Superior temporal gyrus (tissue), 1 donor: ENCODE results near the gene CHIT1.
A peak's percentile ranks its signal among the peaks of the same experiment; 100 is the strongest.

Experiments used
- DNase-seq: peaks from one replicate; pipeline ENCODE4 v3.0.0-alpha.2; 2016; ENCODE audit errors: extremely low spot score

Gene CHIT1

DNA sequence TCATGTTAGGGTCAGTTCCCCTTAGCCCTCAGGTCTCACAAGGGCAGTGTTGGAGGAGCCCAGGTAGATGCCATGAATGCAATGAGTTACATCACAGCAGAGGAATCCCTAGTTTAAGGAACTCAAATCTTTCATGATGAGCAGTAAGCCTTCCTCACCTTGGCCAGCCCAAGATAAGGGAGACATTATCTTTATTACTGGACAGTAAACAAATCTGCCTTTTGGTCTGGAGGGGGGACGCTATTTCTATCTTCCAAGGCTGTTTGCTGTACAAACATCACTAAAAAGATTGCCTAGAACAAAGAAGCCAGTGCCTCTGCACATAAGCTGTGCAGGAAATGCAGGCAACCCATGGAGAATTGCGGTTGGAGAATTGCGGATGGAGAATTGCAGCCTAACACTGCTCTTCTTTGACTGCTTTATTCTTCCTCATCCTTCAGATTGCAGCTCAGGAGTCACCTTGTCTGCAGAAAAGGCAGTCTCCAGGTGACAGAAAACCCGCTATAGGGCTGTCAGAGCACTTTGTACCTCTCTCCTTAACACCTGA lies 40.7 kb downstream of the CHIT1 start:
- no peak for DNase-seq

DNA sequence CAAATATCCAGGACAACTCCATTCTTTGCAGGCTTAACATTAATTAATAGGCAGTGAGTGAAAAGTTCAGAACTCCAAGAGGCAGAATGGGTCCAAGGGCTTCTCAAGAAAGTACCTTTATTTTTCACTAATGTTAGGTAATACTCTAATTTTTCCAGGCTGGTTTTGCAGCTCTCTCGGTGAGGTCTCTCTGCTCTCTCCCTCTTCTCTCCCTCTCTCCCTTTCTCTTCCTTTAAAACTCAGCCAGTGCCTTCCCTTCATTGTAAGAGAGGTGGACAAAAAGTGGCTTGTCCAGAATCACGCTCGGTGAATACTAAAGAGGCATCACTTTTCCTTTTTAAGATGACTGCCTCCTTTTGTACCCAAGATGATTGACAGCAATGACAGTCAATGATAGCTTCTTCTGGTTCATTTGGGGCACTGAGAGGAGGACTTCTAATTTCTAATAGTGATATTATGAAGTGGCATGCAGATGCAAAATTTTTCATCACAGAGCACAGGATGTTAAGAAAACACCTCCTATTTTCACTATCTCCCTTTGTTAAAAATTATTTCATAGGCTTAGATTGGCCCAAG lies 41.7 kb downstream of the CHIT1 start:
- DNase-seq, result peak; percentile 43

DNA sequence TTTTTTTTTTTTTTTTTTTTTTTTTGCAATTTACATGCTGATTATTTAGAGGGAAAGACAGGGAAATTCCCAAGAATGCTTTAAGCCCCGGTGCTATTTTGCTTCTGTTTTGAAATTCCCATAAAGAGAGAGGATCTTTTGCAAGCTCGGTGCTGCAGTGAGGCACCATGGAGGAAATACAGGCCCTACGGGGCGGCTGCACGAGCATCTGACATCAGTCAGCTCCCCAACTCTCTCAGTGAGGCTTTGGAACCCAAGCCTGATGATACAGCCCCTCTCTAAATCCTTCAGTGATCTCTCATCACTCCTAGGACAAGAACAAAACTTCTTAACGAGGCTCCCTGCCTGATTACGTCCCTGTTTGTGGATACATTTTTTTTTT lies 42.2 kb downstream of the CHIT1 start:
- DNase-seq, result no peak

DNA sequence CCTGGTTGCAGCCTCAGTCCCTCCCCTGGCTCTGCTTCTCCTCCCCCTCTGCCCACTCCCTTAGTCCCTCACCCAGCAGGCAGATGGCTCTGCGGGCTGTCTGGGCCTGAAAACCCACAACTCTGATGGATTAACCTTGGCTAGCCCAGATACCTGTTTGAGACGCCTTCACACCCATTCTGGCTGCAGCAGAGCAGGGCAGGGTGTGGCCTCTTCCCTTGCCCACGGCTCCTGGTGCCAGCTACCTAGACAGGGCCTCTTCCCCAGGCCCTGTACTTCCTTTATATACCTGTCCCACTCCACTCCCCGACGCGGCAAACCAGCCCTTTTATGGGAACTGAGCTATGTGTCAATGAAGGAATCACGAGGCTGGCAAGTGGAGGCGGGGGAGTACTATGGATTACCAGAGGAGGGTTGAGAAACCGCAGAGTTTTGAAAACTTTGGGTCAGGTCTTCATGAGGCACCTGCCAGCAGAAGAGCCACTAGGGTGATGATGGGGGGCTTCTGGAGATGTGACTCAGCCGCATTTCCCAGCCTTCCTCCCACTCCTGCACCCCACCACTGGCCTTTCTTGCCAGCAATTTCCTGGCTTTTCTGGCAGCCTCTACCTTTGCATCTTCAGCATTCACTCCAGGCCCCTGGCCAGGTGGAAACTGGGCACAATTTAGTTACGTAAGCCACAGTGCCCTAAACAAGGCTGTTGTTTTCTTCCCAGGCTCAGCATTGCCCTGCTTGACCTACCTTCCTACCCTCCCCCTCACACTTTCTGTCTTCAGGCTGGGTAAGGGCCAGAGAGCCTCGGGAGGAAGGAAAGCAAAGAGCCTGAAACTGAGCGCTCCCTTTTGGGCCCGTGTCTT lies 42.8 kb downstream of the CHIT1 start, which contains the start of gene CHI3L1:
CHI3L1 (minus strand) TSS at position 259 of the 858 bp plus-strand sequence; CDS start at position 178, 81 bp downstream.
- DNase-seq, result peak; percentile 56

DNA sequence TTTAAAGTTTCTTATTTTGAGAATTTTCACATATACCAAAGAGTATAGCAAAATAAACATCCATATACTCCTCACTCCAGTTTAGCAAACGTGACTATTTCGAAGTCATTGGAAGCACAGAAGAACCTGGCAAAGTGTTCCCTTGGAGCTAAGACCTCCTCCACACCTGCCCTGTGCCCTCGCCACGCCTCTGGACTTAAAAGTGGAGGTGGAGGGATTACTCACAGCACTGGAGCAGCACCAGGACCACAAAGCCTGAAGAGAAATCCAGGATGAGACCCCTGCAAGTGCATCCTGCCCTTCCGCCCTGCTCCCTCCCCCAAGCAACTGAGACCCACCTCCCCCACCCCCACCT lies 43.4 kb downstream of the CHIT1 start:
- DNase-seq, result no peak

DNA sequence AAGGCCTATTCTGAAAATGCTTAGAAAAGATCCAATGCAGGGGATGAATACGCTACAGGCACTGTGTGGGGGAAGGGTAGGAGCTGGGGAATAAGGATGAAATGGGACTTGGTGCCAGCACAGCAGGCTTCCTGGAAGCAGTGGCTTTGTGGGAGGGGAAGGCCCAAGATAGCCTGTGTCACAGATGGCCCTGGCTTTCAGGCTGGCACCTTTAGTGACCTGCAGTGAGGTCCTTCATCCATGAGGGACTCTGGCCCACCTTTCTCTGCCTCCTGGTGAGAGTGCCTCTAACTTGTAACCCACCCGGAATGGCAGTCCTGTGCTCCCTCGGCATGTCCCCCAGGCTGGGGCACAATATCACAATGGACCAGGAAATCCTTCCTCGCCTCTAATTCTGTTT lies 43.9 kb downstream of the CHIT1 start:
- no peak for DNase-seq

DNA sequence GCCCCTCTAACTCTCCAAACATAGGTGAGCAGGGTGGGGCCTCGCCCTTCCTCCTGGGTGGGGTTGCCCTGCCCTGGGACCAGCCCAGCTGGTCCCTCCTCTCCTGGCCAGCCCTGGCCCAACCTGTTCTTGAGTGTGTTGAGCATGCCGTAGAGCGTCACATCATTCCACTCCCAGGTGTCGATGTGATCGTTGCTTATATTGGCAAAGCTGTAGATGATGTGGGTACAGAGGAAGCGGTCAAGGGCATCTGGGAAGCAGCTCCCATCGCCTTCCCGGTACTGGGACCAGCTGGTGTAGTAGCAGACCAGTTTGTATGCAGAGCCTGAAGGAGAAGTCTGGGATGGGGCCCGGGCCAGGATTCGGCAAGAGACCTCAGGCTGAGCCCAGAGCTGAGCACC lies 44.4 kb downstream of the CHIT1 start:
- no peak for DNase-seq

- no peak for DNase-seq
Observed at GRCh38 chr1:203184467-203184866, 45.0 kb downstream of the CHIT1 start.

- DNase-seq, result no peak
Observed at GRCh38 chr1:203183828-203184227, 45.6 kb downstream of the CHIT1 start.

DNA sequence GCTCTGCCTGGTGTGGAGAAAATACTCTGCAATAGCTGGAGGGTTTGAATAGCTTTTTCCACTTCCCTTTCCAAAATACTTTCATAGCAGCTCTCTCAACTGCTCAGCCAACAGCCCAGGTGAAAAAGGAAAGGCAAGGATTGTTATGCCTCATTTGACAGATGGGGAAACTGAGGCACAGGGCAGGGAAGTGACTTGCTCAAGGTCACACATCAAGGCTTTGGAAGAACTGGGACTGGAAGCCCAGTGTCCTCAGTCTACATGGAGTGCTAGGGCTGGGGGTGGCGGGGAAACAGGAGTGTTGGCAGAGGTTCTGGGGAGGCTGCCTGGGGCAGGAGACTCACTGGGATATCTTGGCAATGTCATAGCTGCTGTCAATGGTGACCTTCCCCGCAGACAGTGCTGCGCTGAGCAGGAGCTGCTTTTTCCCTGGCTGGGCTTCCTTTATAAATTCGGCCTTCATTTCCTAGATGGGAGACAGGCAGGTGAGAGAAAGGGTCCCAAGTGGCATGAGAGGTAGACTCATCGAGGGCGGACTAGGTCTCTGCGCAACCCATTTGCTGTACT lies 47.0 kb downstream of the CHIT1 start:
- DNase-seq, result no peak

DNA sequence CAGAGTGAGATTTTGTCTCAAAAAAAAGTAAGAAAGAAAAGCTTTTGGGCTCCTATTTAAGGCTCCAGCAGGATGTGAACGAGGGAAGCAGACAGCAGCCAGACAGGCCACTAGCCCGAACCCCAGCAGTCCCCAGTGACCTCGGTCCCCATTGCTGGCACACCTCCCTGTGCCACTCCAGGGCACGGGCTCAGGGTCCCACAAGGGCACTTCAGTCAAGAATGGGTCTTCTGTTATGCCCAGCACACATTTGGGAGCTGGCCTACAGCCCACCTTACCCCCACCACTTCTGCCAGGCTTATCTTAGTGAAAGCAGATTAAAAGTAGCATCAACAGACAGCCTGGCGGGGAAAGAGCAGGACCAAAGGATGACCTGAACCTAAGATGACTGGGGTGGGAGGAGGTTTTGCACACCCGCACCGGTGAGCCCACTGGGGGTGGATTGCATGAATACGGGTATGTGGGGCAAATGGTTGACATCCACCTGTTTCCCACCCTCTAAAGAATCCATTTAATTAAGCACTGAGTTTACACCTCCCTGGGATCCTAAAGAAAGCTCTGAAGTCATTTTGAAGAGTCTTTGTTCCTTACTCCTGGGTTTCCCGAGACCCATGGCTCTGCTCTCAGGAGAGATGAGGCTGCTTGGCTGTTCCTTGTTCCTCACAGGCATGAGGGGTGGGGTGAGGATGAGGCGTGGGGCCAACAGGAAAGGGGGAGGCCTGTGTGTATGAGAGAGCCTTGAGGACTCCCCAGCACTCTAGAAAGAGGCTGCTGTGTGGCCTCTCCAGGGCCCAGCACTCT lies 47.7 kb downstream of the CHIT1 start:
- no peak for DNase-seq

GRCh38 chr1:203180611-203181330 lies 48.7 kb downstream of the CHIT1 start:
- no peak for DNase-seq

DNA sequence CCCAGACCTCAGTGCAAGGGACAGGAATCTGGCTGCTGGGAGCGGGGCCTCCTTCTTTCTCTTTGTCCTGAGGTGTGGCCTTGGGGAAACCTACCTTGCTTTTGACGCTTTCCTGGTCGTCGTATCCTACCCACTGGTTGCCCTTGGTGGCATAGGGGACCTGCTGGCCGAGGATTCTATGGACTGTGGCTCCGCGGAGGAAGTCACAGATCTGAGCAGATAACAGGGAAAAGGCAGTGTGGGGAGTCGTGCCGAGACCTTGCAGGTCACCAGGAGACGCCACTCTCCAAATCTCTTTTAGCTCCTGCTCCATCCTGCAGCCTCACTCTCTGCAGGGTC lies 49.8 kb downstream of the CHIT1 start:
- no peak for DNase-seq

DNA sequence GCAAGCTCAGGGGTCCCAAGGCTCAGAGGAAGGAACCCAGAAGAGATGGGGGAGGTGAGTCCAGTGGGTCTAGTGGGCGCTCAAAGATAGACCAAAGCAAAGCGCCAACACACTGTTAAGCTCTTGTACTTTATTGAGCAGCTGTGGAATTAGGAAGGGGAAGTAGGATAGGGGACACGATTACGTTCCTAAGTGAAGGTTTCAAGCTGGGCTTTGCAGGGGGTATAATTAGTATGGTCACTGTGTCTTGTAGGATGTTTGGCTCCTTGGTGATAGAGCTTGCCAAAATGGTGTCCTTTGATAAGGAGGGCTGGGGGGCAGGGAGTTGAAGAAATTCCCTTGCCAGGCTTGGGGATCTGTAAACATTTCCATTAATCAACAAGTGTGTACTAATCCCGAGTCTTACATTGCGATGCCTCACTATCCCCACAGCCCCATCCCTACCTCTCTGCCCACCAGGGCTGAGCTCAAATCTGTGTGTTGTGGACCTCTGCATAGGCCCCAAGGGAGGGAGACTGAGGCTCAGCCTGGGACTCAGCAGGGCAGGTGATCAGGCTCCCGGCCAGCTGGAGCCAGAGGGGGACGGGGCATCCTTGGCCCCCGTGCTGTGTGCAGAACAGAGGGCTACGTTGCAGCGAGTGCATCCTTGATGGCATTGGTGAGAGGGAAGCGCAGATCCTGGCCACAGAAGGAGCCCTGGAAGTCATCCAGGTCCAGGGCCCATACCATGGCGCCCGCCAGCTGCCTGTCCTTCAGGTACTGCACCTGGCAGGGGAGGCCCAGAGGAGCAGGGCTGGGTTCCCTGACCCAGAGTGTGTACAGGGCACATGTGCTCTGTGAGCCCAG lies 50.4 kb downstream of the CHIT1 start:
- no peak for DNase-seq

DNA sequence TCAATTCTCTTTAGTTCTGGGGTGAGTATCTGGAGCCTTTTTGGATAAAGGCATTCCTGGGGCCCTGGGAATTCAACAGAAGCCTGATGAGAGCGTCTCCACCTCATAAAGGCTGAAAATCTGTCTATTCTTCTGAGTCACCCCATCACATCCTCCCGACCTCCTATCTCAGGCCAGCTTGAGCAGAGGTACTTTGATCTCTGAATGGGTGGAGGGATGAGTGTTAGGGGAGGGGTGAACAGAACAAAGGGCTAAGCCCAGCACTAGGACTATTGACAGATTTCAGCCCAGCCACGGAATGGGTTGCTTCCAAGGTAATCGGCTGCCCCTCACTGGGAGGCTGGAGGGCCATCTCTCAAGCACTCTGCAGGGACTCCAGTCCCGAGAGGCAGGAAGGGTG lies 51.4 kb downstream of the CHIT1 start:
- no peak for DNase-seq

- DNase-seq, result no peak
Observed at GRCh38 chr1:203177470-203178039, 51.9 kb downstream of the CHIT1 start.

DNA sequence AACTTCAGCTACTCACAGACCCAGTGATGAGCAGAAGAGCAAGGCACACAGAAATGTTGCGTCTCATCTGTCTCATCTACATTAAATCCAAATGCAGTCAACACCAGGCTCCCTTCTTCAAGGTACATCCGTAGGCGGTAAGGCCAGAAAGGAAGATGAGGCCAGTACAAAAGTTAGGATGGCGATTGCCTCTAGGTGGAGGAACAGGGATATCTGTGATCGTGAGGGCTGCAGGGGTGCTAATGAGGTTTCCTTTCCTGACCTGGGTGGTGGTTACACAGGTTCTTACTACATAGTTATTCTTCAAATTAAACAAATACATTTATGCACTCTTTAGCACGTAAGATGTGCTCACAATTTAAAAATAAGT lies 52.5 kb downstream of the CHIT1 start:
- DNase-seq, result no peak

DNA sequence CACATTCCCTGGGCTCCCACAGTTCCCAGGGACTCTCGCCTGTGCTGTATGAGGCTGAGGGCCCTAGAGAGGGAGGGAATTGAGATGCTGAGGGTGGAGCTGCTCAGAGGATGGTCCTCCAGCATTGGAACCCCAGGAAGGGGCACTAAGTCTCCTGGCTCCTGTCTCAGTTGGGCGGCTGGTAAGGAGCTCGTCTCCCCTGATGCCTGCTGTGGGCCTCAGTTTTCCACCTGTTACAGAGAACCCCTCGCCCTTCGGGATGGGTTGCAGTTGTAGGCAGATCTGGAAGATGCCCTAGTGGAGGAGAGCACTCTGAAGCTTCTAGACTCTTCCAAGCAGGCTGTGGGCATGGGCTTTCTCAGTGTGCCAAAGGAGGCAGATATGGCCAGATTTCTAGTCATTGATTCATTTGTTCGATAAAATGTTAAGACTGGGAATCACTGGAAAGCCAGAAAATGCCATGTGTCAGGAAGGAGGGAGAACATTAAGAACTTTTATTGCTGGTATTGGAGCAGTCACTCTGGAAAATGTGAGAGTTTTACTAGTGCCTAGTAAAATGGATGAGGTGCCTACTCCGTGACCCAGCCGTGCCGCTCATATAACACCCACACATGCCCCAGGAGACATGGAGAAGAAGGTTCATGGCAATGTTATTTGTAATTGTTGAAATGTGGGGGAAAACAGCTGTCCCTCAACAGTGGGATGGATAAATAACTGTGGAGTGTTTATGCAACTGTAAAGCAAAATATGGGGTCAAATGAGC lies 53.0 kb downstream of the CHIT1 start:
- DNase-seq, result no peak

DNA sequence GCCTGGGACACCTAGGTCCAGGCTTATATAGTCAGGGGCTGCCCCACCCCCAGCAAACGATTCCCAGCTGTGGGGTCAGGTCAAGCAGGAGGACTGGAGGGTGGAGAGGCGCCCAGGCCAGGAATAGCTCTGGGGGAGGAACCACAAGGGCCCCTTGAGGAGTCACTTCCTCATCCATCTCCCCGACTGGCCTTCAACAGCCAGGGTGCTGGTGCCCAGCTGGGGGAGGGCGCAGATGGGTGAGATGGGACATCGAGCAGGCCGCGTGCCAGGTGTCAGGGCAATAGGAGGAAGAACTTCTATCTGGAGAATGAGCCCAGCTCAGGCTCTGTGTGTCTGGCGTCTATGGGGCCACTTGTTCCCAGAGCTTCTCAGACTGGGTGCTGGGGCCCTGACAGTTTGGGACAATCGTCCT lies 53.6 kb downstream of the CHIT1 start:
- no peak for DNase-seq
